ENCODE measurements around the gene KRT6C.
"Not testable (repeated sequence)": the region's sequence is repeated elsewhere in the genome, so short reads cannot be mapped to it uniquely, and the experiment has no call there.

KRT6C gene

DNA sequence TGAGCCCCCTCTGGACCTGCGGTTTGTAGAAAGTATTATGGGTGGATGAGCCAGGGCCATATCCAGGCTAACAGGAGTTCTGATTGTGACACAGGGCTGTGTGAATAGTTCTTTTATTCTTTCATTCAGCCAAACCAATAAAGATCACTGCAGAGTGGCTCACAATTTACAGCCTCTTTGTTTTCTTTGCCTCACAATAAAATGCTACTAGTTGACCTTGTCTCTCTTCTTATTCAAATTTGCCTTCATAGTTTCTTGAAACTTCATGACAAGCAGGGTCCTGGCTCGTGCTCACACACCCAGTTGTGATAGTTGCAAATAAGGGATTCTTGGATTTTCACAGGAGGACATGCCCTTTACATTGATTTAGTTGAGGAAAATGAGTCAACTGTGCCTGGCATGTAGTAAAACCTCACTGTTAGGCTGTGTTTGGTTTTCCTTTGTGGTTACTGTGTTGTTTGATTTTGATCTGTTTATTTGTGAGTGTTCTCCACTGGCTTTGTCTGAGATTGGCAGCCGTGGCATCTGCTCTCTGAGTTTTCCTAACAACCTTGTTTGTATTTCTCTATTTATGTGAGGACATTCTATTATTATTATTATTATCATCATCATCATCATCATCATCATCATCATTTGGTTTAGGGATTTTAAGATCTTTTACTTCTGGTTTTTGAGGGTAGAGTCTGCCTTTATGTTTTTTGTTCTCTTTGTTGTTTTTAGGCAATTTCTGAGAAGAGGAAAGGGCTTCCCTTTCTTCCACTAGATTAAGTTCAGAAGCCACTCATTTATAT lies 19.0 kb downstream of the KRT6C start:
- DNase-seq, result peak; percentile 65

DNA sequence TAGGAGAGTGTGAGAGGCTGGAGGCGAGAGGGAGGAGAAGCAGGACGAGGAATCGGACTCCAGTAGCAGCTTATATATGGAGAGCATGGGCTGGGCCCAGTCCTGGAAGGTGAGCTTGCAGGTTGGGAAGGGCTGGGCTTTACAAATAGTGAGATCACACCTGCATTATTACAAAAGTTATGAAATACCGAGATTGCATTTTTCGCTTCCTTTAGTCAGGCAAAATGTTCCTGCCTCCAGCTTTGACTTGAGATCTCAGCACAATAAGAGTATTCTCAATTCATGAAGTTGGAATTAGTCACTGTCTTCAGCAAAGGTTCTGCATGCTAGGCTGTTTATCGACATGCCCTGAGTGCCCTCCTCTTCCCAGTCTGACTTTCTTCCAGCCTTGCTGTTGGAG lies 21.5 kb downstream of the KRT6C start, which contains the start of gene KRT6B:
Gene KRT6B (minus strand): TSS at position 46 of the 400 bp plus-strand sequence. CDS start 68 bp downstream, outside the sequence.
- no peak for DNase-seq

DNA sequence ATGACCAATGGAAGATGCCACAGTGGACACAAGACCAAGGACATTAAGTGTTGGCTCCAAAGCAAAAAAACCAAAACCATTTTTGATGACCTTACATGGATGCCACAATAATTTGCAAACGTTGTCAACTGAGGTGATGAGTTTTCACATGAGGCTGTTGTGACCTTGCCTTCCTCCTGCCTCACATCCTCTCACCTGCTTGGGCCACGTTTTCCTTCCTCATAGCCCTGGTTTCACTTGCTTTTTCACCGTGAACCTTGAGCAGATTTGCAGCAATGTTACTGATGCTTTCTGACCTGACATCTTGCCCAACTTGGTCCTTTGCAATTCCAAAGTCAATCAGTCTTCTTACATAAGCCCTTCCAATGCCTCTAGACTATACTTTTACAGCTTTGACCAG lies 25.4 kb downstream of the KRT6C start:
- DNase-seq, result no peak

DNA sequence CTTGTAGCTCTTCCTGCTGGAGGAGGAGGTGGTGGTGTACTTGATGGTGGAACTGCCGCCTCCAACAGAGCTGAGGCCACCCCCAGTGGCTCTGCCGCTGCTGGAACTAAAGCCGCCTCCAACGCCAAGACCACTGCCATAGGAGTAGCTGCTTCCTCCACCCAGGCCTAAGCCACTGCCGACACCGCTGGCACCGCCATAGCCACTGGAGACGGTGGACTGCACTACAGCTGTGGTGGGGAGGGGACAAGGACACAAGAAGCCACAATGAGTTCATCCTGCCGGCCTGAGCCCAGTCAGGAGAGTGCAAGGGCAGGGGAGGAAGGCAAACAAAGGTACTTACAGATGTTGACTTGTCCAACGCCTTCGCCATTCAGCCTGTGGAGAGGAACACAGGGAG lies 26.4 kb downstream of the KRT6C start:
- DNase-seq, result not testable (repeated sequence)

DNA sequence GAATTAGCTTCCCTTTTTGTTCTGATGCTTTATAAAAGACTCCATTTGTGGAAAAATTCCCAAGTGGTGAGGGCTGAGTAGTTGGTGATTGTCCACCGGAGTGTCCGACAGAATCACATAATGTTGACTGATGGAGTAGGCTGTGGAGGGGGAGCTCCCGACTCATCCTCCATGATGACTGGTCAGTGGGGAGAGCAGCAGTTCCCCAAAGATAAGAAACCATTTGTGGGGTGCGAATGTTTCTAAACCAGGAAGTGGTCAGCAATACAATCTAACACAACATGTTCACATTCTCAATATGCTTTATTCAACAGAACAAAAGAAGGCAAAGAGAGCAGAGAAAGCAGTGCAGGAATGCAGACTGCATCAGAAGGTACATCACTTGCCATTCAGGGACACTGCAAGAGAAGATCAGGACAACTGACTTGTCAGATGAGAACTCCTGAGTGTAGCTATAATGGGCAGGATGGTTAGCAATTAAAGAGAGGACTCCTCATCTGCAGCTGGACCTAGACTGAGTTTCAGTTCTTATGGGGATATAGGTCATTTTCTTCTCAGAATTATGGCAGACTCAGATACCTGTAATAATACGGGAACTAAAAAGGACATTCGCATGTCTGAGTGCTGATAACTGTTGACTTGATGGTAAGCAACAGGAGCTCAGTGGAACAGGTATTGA lies 27.1 kb downstream of the KRT6C start:
- DNase-seq, result no peak

DNA sequence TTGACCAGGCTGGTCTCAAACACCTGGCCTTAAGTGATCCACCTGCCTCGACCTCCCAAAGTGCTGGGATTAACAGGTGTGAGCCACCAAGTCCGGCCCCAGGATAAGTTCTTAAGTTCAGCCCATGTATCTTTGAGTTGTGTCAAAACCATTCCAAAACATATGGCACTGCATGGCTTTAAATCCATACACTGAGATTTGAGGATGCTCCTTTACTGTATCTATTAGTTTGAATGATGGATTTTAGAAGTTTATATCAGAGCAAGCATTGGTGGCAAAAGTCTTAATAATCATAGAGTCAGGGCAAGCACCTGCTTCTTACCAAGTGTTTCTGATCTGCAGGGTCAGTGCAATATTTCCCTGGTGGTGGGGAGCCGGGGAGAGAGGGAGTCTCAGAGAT lies 27.7 kb downstream of the KRT6C start:
- no peak for DNase-seq

DNA sequence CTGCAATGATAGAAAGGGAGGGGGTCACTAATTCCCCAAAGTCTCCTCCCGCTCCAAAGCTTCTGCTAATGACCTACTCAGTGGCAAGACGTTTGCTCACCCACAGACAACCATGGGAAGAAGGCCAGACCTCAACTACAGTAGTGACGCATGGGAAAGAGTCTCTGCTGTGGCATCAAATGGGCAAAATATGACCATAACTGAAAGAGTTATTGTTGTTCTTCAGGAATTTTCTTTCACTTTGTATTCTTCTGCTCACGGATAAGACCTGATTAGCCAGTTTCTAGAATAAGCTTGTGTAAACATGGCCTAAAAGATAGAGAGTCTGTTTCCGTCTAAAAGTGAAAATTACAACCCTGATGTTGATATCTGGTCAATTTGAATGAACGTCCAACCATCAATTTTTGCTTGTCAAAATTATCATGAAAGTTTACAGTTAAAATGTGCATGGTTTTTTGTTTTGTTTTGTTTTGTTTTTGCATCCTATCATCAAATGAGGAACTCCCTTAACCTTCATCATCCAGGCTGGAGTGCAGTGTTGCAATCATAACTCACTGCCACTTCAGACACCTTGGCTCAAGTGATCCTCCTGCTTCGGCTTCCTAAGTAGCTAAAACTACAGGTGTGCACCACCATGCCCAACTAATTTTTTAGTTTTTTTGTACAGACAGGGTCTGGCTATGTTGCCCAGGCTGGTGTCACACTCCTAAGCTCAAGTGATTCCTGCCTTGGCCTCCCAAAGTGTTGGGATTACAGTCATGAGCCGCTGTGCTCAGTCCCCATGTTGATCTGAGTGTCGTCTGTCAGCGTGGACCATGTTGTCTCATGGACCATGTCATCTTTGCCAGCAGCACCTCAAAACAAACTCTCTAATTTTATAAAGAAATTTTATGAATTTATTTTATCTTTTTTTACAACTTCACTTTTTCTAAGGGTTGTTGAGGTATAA lies 28.7 kb downstream of the KRT6C start:
- DNase-seq, result no peak

DNA sequence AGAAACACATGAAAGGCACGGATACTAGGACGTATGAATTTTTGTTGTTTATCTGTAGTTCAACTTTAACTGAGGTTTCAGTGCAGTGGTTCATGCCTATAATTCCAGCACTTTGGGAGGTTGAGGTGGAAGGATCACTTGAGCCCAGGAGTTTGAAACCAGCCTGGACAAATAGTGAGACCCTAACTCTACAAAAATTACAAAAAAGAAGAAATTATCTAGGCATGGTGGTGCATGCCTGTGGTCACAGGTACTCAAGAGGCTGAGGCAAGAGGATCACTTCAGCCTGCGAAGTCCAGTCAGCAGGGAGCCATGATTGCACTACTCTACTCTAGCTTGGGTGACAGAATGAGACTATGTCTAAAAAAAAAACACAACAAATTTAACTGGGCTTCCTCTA lies 29.6 kb downstream of the KRT6C start:
- no peak for DNase-seq

DNA sequence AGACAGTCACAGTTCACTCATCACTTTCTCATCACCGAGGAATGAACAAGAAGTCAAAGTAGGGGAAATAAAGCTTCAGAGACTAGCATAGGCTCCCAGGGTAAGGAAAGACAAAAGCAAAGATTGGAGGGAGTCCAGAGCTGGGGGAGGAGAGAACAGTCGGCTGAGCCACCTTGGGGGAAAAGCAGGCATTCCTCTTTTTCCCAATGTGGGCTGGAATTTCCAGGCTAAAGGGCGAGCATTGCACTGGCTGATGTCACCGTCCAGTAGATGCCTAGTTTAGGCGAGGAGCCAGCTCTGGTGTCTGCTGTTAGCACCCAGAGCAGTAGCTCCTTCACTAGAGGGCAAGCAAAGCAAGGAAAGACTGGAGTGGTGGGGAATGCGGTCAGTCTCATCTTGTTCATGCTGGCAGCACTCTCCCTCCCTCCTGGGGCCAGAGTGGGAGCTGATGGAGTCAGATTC lies 31.0 kb downstream of the KRT6C start:
- peak; percentile 14 for DNase-seq

DNA sequence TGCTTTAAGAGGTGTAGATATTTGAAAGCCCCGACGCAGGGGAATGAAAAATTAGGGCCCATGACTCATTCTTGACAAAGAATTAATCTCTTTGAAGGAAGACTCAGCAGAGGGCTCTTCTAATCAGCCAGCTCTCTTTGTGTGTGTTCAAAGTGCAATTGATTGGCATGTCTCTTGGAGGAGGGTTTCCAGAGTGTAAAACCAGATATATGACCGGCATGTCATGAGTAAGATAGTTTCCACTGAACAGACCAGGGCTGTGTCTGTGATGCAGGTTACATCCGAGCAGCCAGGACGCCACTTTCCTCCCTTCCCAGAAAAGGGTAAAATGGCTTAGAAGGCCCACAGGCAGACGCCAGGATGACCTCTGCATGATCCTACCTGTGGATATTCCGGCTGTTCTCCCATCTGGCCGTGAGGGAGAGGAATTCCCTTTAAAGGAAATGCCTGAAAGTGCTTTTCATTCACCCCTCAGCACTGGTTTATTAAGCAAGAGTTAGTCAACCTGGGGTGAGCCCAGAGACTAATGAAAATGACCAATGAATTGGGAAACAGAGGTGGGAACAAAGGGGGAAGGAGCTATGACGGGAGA lies 32.2 kb downstream of the KRT6C start:
- DNase-seq, result no peak

DNA sequence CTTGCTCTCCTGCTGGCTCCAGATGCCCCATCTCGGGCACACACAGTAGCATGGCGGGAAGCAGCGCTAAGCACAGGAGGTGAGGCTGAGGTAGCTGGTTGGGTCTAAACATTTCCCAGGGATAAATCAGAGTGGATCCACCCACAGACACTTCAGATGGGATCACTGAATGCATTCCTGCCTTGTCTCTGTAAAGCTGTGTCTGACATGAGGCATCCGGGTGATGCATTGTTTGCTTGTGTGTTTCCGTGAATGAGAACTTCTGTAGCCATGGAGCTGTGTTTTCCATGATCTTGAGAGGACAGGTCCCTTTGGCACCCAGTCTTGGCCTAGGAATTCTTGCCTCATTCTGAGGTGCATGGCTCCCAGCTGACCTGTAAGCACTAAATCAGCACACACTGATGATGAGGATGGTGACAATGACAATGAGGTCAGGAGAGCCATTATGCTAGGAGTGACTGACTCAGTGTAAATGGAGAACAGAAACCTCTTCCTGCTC lies 32.7 kb downstream of the KRT6C start:
- no peak for DNase-seq

DNA sequence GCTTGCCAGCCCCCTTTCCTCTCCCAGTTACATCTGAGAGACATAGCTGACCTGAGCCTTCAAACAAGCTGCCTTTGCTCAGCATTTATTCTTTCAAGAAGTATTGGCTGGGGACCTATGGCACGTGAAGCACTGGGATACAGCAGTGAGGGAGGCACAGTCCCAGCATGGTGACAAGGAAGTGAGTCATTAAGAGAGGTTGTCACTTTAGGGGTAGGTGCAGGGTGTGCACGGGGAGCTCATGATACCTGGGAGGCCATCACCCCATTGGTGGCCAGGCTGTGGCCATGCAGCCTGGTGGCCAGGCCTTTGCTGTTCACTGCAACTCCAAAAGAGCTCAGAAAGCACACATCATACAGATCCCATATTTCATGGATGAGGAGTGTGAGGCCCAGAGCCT lies 33.8 kb downstream of the KRT6C start:
- no peak for DNase-seq

DNA sequence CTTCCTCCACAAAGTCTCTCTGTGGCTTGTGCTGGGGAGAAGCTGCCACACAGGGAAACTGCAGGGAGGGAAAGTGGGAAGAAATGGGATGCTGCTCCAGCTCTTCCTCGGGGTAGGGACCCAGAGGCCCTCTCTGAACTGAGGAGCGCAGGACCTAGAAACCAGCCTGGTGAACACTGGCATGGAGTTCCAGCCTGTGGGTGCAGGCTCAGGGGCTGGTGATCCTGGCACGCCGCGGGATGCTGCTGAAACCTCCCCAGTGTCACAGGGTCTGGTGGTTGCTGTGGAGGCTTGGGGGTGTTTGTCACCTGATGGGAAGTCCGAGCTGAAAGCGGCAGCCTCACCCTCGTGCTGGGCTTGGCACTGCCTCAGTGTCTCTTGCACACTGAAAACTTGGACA lies 34.2 kb downstream of the KRT6C start:
- DNase-seq, result no peak

DNA sequence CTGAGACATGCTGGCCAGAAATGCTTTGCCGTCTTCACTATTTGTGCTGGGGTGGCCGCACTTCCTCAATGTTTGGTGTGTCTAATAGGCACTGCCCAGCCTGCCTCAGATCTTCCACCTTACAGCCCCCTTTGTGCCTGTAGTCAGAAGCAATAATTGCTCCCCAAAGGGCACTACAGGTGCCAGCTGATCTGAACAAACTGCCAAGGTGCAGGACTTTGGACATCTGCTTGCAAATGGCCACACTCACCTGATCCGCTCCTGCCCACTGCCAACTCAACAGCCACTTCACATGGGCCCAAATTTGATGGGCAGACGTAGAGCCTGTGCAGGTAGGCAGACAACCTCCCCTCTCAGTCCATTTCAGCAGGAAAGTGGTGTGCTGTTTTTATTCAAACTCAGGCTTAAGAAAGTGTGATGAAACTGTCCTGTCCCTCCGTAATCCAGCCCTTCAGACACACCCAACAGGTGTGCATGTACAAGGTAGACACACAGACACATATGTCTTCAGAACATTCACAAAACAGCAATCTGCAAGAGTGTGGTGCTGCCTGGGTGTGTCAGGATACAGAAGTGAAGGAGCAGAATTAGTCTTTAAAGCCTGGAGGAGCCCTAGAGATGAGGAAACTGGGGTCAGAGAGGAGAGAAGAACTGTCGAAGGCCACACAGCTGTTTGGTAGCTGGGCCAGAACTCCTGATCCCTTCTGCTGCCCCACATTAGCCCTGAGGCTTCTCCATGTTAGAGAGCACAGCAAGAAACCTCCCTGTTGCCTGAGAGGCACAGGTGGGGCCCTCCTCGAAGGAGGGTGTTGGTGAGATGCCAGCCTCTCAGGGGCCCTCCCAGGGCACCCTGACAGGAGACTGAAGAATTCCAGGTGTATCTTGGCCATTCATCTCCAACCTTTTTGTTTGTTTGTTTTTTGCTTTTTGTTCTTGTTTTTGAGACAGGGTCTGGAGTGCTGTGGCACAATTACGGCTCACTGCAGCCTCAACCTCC lies 35.0 kb downstream of the KRT6C start:
- no peak for DNase-seq

DNA sequence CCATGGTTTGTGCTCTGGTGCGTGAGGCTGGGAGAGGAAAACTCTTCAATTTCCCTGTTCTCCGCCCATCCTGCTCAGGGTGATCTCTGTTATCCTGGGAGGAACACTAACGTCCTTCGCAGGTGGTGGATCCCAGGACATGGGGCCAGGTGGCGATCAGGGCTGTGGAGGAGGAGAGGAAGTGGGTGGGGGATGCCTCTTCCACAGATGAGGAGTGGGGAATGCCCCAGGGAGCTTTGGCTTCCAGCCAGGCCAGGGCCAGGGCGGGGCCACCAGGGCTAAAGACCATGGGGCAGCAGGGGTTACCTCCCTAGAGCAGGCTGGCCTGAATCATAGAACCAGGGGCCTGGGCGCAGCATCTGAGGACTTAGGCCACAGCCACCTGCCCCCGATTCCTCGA lies 36.1 kb downstream of the KRT6C start:
- no peak for DNase-seq

DNA sequence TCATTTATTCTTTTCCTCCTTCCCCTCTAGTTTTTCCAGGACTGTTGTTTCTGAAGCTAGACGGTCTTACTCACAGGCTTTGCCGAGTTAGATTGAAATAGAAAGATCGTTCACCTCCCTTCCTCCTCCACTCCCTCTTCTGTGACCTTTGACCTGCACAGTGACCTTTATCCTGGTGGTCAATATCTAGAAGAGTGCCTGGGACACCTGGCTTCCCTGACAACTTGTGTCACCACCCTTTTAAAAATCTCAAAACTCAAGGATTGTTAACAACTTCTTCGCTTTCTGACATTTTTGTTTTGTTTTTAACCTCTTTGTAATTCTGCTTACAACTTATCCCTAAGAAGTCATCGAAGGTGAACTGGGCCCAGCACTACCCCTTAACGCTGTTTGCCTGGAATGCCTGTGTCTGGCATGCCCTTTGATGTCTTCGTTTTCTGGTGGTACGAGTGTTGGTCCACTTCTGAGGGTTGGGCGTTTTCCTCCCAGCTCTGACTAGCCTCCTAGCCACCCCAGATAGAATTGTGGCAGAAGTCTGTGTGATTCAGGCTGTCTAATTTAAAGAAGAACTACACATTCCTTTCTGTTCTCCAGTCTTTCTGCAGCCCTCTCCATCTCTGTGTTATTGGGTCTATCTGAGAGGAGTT lies 36.7 kb downstream of the KRT6C start:
- no peak for DNase-seq

DNA sequence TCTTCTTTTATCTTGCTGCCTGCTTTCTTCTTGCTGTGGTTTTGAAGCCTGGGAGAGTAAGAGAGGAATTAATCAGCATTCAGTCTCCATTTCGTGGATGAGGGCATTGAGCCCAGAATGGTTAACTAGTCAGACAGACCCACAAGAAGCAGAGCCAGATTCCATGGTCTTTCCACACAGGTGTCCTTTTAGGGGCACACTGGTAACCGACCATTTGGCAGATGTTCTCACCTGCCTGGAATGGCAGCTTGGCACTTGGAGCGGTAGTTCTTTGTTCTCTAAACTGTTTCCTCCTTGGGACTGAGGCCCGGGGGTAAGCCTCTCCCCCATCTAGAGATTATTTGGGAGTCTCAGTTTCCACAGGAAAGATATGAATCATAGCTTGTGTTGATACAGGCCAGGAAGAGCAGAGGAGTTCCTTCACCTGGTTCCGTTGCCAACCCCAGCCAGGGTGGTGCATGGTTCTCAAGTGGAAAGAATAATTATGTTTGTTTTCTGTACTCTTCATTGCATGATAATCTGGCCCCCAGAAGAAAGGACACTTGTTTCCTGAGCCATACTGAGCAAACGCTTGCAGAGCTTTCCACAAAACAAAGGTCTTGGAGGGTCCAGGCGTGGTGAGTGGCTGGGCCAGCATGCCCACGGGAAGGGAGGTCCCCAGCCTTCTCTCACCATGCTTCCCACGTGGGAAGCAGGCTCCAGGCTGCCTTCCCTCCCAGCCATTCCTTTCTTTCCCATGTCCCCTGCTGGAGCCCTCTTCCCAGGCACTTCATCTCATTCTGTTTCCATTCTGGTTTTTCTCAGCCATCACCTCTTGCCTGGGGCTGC lies 37.4 kb downstream of the KRT6C start:
- peak; percentile 76 for DNase-seq

DNA sequence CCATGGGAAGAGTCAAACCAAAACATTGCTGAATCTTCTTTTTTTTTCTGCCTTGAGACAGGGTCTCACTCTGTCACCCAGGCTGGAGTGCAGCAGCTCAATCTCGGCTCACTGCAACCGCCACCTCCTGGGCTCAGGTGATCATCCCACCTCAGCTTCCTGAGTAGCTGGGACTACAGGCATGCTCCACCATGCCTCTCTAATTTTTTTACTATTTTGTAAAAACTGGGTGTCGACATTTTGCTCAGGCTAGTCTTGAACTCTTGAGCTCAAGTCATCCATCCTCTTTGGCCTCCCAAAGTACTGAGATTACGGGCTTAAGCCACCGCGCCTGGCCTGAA lies 38.0 kb downstream of the KRT6C start:
- DNase-seq, result no peak

DNA sequence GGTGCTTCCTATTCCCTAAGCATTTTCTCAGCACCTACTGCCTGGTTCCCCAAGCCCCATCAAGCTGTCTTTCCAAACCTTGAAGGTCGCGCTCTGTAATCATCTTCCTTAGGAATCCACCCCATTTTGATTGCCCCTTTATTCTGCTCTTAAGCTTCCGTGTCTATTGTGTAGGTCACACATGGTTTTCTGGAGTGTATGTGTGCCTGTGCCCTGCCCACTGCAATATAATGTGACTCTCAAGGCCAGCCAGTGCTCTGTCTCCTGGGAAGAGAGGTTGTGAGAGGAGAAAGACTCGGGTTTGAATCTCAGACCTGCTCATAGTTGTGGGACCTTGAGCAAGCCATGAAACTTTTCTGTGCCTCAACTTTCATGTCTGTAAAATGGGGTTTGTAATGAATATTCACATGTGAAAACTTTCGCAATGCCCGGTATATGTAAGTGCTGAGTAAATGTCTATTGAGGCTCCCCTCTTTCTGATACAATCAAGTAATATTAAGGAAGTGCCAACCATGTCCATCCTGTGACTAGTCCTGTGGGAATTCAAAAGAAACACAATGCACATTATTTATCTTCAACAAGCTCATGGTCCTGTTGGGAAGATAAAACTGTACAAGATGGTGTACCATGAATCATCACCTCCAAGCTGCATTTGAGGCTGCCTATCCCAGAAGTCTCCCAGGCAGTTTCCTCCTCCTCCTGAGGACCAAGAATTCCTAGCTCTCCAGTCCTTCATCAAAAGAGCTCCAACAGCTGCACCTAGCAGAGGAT lies 38.7 kb downstream of the KRT6C start:
- DNase-seq, result no peak
